ENCODE data around the gene ANKRD34A.

ANKRD34A gene

DNA sequence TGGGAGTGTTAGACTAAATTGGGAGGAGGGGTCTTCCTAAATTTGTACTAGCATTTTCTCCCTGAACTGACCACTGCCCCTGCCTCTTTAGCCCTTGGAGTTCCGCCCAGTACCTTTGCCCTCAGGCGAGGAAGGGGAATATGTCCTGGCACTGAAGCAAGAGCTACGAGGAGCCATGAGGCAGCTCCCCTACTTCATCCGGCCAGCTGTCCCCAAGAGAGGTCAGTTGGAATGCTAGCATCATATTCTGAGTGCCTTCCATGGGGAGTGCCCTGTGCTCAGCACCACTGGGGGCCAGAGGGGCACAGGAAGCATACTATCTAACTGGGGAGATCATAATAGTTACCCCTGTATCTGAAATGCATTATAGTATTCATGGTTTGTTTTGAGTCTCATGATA is 10.8 kb upstream of the ANKRD34A start:
- Histone ChIP-seq H2BK5ac (ENCODE audit: low read depth, low read length, poor library complexity) (no peak overlapping the region), H3K9me3 (ENCODE audit: insufficient read depth, low read depth, low read length) (no peaks in the 10 kb centered on the region), H2BK120ac (ENCODE audit: insufficient read depth, low read length, poor library complexity) (no peak overlapping the region), H3K27me3 (ENCODE audit: insufficient read depth, low read length) (no peaks in the 10 kb centered on the region), H2AK5ac (ENCODE audit: low read length) (no peak overlapping the region), H4K12ac (ENCODE audit: low read depth, low read length) (no peak overlapping the region), H3K79me1 (ENCODE audit: low read length) (peaks cover 3% of the 10 kb centered on the region), H3K4me1 (ENCODE audit: control insufficient read depth in 1 of 2, insufficient read depth in 2 of 2, low read length in 2 of 2) (peaks cover 6 to 13% of the 10 kb centered on the region in 2 experiments), H3K36me3 (ENCODE audit: control insufficient read depth in 1 of 2, insufficient read depth in 2 of 2, low read length in 2 of 2) (no peaks in the 10 kb centered on the region), H3K14ac (ENCODE audit: low read length) (no peak overlapping the region), H3K9ac (ENCODE audit: low read length) (no peak overlapping the region), H3K79me2 (ENCODE audit: control insufficient read depth, insufficient read depth, low read length, poor library complexity) (no peaks in the 10 kb centered on the region), H2BK12ac (ENCODE audit: low read length) (no peak overlapping the region), H2AFZ (ENCODE audit: insufficient read depth, low read length, poor library complexity) (no peak overlapping the region), H3K4me3 (ENCODE audit: low read depth, low read length) (no peak overlapping the region), H3K27ac (ENCODE audit: low read depth, low read length) (no peak overlapping the region), H3K4ac (ENCODE audit: low read depth, low read length) (no peak overlapping the region), H3K23ac (ENCODE audit: low read length) (no peak overlapping the region), H4K8ac (ENCODE audit: low read depth, low read length) (no peak overlapping the region), H4K91ac (ENCODE audit: low read depth, low read length) (no peak overlapping the region), H3K4me2 (ENCODE audit: low read length) (no peak overlapping the region), H3K18ac (ENCODE audit: low read length) (no peak overlapping the region)
- no CpG with 5 or more reads among the region's 4 CpGs for WGBS (ENCODE audit: extremely low coverage, insufficient coverage, insufficient read length)
- no peak for DNase-seq

DNA sequence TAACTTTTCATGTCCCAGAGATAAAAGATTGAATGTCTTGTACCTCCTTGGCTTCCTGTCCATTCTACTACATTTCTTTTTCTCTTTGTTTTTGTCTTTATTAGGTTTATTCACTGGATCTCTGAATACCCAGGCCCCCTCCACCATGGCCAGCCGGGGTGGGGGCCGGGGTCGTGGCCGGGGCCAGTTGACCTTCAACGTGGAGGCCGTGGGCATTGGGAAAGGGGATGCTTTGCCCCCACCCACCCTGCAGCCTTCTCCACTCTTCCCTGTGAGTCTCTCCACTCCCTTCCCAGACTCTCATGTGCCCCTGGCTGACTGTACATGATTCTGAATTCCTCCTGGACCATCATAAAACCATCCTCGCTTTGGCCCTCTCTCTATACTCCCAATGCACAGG is 10.3 kb upstream of the ANKRD34A start:
- Histone ChIP-seq H4K8ac (ENCODE audit: low read depth, low read length) (no peak overlapping the region), H4K91ac (ENCODE audit: low read depth, low read length) (no peak overlapping the region), H2AK5ac (ENCODE audit: low read length) (no peak overlapping the region), H3K23ac (ENCODE audit: low read length) (no peak overlapping the region), H3K4ac (ENCODE audit: low read depth, low read length) (no peak overlapping the region), H3K27ac (ENCODE audit: low read depth, low read length) (no peak overlapping the region), H3K9ac (ENCODE audit: low read length) (no peak overlapping the region), H3K36me3 (ENCODE audit: control insufficient read depth in 1 of 2, insufficient read depth in 2 of 2, low read length in 2 of 2) (no peaks in the 10 kb centered on the region), H3K79me1 (ENCODE audit: low read length) (peaks cover 3% of the 10 kb centered on the region), H2BK12ac (ENCODE audit: low read length) (no peak overlapping the region), H3K14ac (ENCODE audit: low read length) (no peak overlapping the region), H4K12ac (ENCODE audit: low read depth, low read length) (no peak overlapping the region), H3K4me2 (ENCODE audit: low read length) (no peak overlapping the region), H2BK120ac (ENCODE audit: insufficient read depth, low read length, poor library complexity) (no peak overlapping the region), H2BK5ac (ENCODE audit: low read depth, low read length, poor library complexity) (no peak overlapping the region), H3K9me3 (ENCODE audit: insufficient read depth, low read depth, low read length) (no peaks in the 10 kb centered on the region), H3K79me2 (ENCODE audit: control insufficient read depth, insufficient read depth, low read length, poor library complexity) (no peaks in the 10 kb centered on the region), H3K4me3 (ENCODE audit: low read depth, low read length) (no peak overlapping the region), H3K18ac (ENCODE audit: low read length) (no peak overlapping the region), H2AFZ (ENCODE audit: insufficient read depth, low read length, poor library complexity) (no peak overlapping the region), H3K27me3 (ENCODE audit: insufficient read depth, low read length) (no peaks in the 10 kb centered on the region), H3K4me1 (ENCODE audit: control insufficient read depth in 1 of 2, insufficient read depth in 2 of 2, low read length in 2 of 2) (peaks cover 3 to 10% of the 10 kb centered on the region in 2 experiments)
- no peak for DNase-seq
- WGBS (ENCODE audit: extremely low coverage, insufficient coverage, insufficient read length) = no CpG with 5 or more reads among the region's 7 CpGs

DNA sequence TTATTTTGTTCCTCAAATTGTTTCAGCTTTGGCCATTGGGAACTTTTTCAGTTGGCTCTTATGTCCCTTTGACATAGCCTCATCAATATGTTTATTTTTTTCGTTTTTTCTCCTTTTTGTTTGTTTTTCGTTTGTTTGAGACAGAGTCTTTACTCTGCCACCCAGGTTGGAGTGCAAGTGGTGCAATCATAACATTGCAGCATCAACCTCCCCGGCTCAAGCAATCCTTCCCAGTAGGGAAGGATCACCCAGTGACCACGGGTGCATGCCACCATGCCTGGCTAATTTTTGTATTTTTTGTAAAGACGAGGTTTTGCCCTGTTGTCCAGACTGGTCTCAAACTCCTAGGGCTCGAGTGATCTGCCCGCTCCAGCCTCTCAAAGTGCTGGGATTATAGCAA is 8.2 kb upstream of the ANKRD34A start:
- no peak overlapping the region for H2BK12ac ChIP-seq (ENCODE audit: low read length)
- H3K9ac ChIP-seq (ENCODE audit: low read length) = no peak overlapping the region
- no peak overlapping the region for H2BK120ac ChIP-seq (ENCODE audit: insufficient read depth, low read length, poor library complexity)
- H3K4me3 ChIP-seq (ENCODE audit: low read depth, low read length) = no peak overlapping the region
- no peak overlapping the region for H4K8ac ChIP-seq (ENCODE audit: low read depth, low read length)
- no peak overlapping the region for H2AFZ ChIP-seq (ENCODE audit: insufficient read depth, low read length, poor library complexity)
- no peak overlapping the region for H3K27ac ChIP-seq (ENCODE audit: low read depth, low read length)
- H3K4me2 ChIP-seq (ENCODE audit: low read length) = no peak overlapping the region
- H3K4ac ChIP-seq (ENCODE audit: low read depth, low read length) = no peak overlapping the region
- no peak overlapping the region for H3K23ac ChIP-seq (ENCODE audit: low read length)
- no peaks in the 10 kb centered on the region for H3K36me3 ChIP-seq (ENCODE audit: control insufficient read depth in 1 of 2, insufficient read depth in 2 of 2, low read length in 2 of 2)
- no peak overlapping the region for H3K14ac ChIP-seq (ENCODE audit: low read length)
- no peaks in the 10 kb centered on the region for H3K79me2 ChIP-seq (ENCODE audit: control insufficient read depth, insufficient read depth, low read length, poor library complexity)
- no peak overlapping the region for H2AK5ac ChIP-seq (ENCODE audit: low read length)
- no peaks in the 10 kb centered on the region for H3K4me1 ChIP-seq (ENCODE audit: control insufficient read depth in 1 of 2, insufficient read depth in 2 of 2, low read length in 2 of 2)
- H3K79me1 ChIP-seq (ENCODE audit: low read length) = no peaks in the 10 kb centered on the region
- no peak overlapping the region for H4K91ac ChIP-seq (ENCODE audit: low read depth, low read length)
- no peak for DNase-seq
- WGBS (ENCODE audit: extremely low coverage, insufficient coverage, insufficient read length) = no CpG with 5 or more reads among the region's 7 CpGs
- no peak overlapping the region for H4K12ac ChIP-seq (ENCODE audit: low read depth, low read length)
- no peak overlapping the region for H2BK5ac ChIP-seq (ENCODE audit: low read depth, low read length, poor library complexity)
- no peaks in the 10 kb centered on the region for H3K9me3 ChIP-seq (ENCODE audit: insufficient read depth, low read depth, low read length)
- H3K18ac ChIP-seq (ENCODE audit: low read length) = no peak overlapping the region
- H3K27me3 ChIP-seq (ENCODE audit: insufficient read depth, low read length) = no peaks in the 10 kb centered on the region

DNA sequence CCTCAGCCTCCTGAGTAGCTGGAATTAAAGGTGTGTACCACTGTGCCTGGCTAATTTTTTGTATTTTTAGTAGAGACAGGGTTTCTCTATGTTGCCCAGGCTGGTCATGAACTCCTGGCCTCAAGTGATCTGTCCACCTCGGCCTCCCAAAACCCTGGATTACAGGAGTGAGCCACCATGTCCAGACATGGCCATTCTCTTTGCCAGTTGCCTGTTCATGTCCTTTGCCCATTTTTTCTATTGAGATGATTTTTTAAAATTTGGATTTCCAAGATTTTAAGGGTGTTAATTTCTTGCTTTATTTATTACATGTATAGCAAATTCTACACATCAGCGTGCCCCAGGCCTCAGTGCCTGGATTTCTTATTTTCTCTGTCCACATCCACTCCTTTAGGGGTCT is 2.9 kb upstream of the ANKRD34A start:
- Histone ChIP-seq H3K18ac (ENCODE audit: low read length) (no peak overlapping the region), H3K23ac (ENCODE audit: low read length) (no peak overlapping the region), H4K8ac (ENCODE audit: low read depth, low read length) (no peak overlapping the region), H2AK5ac (ENCODE audit: low read length) (no peak overlapping the region), H3K4me1 (ENCODE audit: control insufficient read depth in 1 of 2, insufficient read depth in 2 of 2, low read length in 2 of 2) (peaks cover under 1 to 5% of the 10 kb centered on the region in 2 experiments), H3K36me3 (ENCODE audit: control insufficient read depth in 1 of 2, insufficient read depth in 2 of 2, low read length in 2 of 2) (no peaks in the 10 kb centered on the region), H3K79me2 (ENCODE audit: control insufficient read depth, insufficient read depth, low read length, poor library complexity) (no peaks in the 10 kb centered on the region), H3K4me3 (ENCODE audit: low read depth, low read length) (no peak overlapping the region), H4K12ac (ENCODE audit: low read depth, low read length) (no peak overlapping the region), H2AFZ (ENCODE audit: insufficient read depth, low read length, poor library complexity) (no peak overlapping the region), H3K14ac (ENCODE audit: low read length) (no peak overlapping the region), H2BK12ac (ENCODE audit: low read length) (no peak overlapping the region), H2BK5ac (ENCODE audit: low read depth, low read length, poor library complexity) (no peak overlapping the region), H3K9me3 (ENCODE audit: insufficient read depth, low read depth, low read length) (no peaks in the 10 kb centered on the region), H3K79me1 (ENCODE audit: low read length) (peaks cover 6% of the 10 kb centered on the region), H2BK120ac (ENCODE audit: insufficient read depth, low read length, poor library complexity) (no peak overlapping the region), H3K4ac (ENCODE audit: low read depth, low read length) (no peak overlapping the region), H3K27ac (ENCODE audit: low read depth, low read length) (no peak overlapping the region), H4K91ac (ENCODE audit: low read depth, low read length) (no peak overlapping the region), H3K27me3 (ENCODE audit: insufficient read depth, low read length) (peaks cover 5% of the 10 kb centered on the region), H3K9ac (ENCODE audit: low read length) (no peak overlapping the region), H3K4me2 (ENCODE audit: low read length) (no peak overlapping the region)
- no CpG with 5 or more reads among the region's 2 CpGs for WGBS (ENCODE audit: extremely low coverage, insufficient coverage, insufficient read length)
- no peak for DNase-seq

All from trophoblast cell (in vitro differentiated cells and primary cell).